H1 (cell line): ENCODE data around the gene CUTC.

ENCODE experiments used
- ATF2 ChIP-seq: IDR thresholded peaks from 2 replicates; pipeline ENCODE4 v1.6.1; 2012; ENCODE audit warnings: low read length, inconsistent platforms
- CTCF ChIP-seq, 3 experiments: IDR thresholded peaks; 1 replicate in 2 of 3; 2 replicates in 1 of 3; pipeline versions ENCODE4 v1.5.1 to v1.6.1; 2011; ENCODE audit warnings: low read length in 3 of 3, mild to moderate bottlenecking in 3 of 3, inconsistent platforms in 2 of 3, low read depth in 1 of 3, moderate library complexity in 1 of 3; ENCODE audit not compliant: insufficient read depth in 1 of 3; ENCODE audit errors: control extremely low read depth in 1 of 3
- EGR1 ChIP-seq: IDR thresholded peaks from 2 replicates; pipeline ENCODE4 v1.6.1; 2011; ENCODE audit warnings: low read depth, low read length, borderline replicate concordance
- HDAC6 ChIP-seq: IDR thresholded peaks from one replicate; pipeline ENCODE4 v1.7.1; 2012; ENCODE audit warnings: low read depth, mild to moderate bottlenecking, inconsistent platforms, low read length, moderate library complexity
- POLR2A ChIP-seq, 2 experiments: IDR thresholded peaks; 1 replicate in 1 of 2; 2 replicates in 1 of 2; pipeline ENCODE4 v1.6.1; 2011; ENCODE audit warnings: low read depth in 2 of 2, low read length in 2 of 2, mild to moderate bottlenecking in 2 of 2; ENCODE audit errors: control extremely low read depth in 1 of 2

GRCh38 chr10:99700649-99701048 lies 31.4 kb upstream of the CUTC start:
- TF ChIP-seq HDAC6 (no peak), POLR2A (IDR thresholded peaks at IDR 0.05; ENCODE audit: control extremely low read depth in 1 of 2, low read depth in 2 of 2, low read length in 2 of 2) (no peak), CTCF (IDR thresholded peaks at IDR 0.05; ENCODE audit: control extremely low read depth in 1 of 3, insufficient read depth in 1 of 3, low read depth in 1 of 3, low read length in 3 of 3) (no peak), ATF2 (no peak), EGR1 (no peak)
